UCSD-AML1 (cell line): ENCODE data around the gene HDAC7.

ENCODE experiments used
- DNase-seq: peaks from one replicate; lab custom pipeline; 2025; ENCODE audit not compliant: unreplicated experiment; lab: John Stamatoyannopoulos, UW

The HDAC7 gene

GRCh38 chr12:47735649-47736048, 84.1 kb downstream of the HDAC7 start:
- DNase-seq = no peak

DNA sequence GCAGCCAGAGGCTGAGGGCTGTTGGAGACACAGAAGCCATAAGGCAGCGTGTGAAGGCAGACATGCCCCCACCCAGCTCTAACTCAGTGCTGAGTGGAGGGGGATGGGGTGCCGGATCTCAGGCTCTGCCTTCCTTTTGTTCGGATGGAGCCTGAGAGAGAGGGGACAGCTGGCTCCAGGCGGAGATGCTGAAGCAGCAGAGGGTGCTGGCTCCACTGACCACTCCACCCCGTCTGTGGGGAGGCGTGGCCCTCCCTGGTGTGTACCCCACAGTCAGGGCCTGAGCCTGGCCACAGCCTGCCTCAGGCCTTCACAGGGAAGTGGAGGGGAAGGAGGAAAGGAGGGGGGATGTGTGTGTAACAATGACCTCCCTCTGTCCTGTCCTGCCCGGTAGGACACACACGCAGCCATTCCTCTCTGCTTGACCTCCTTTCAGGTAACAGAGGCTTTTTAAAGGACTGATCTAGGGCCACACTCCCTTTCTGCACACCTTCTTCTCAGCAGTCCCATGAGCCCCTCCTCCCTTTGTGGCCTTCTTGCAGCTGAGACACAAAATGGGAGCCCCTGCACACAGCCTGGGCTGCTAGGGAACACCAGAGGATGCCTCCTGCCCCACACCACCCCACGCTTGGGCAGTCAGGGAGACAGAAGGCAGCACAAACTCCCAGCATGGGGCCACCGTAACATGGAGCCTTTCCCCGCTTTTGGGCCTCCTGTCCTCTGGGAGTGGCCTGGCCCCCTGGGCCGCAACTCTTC, 84.8 kb downstream of the HDAC7 start:
- DNase-seq = no peak

DNA sequence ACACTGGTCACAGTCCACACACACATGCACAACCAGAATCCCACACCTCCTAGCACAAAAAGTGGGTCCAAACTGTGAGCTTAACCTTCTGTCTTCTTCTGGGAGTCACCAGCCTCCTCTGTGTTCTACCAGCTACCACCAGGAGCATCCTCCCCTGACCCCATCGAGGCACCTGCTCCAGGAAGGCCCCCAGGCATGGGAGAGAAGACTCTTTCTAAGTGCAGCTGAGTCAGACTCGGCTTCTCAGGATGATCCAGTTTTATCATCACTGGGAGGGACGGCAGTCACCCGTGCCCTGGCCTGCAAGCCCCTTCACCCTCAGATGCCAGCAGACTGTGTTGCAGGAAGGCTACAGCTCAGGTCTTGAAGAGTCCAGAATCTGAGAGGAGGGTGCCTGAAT, 86.6 kb downstream of the HDAC7 start:
- no peak for DNase-seq
